Loucy (cell line): ENCODE measurements around the gene TPD52L1.

Experiments
- H2AFZ ChIP-seq: fragments of 200-600 bp; sonication (generic); 2 replicates; pipeline ENCODE4 v1.6.0; 2016; ENCODE audit warnings: antibody characterized with exemption, mild to moderate bottlenecking, low read length, moderate library complexity
- H3F3A ChIP-seq: fragments of 200-600 bp; 2 replicates; pipeline ENCODE4 v1.6.0; 2016; ENCODE audit warnings: antibody characterized with exemption, low read depth, mild to moderate bottlenecking
- H3K27me3 ChIP-seq: fragments of 200-600 bp; sonication (generic); 2 replicates; pipeline ENCODE4 v1.6.1; 2014; ENCODE audit warnings: low read length, mild to moderate bottlenecking; ENCODE audit not compliant: insufficient read depth, poor library complexity, severe bottlenecking
- H3K36me3 ChIP-seq: fragments of 200-600 bp; sonication (generic); 2 replicates; pipeline ENCODE4 v1.6.1; 2016; ENCODE audit warnings: low read length; ENCODE audit not compliant: insufficient read depth
- H3K4me1 ChIP-seq: fragments of 200-600 bp; sonication (generic); 2 replicates; pipeline ENCODE4 v1.5.1; 2014; ENCODE audit warnings: low read length, mild to moderate bottlenecking; ENCODE audit not compliant: insufficient read depth, poor library complexity, severe bottlenecking
- H3K4me2 ChIP-seq: fragments of 200-600 bp; sonication (generic); 2 replicates; pipeline ENCODE4 v1.6.0; 2014; ENCODE audit warnings: antibody characterized with exemption, low read length, low read depth, mild to moderate bottlenecking; ENCODE audit not compliant: poor library complexity, severe bottlenecking
- H3K4me3 ChIP-seq: fragments of 200-600 bp; sonication (generic); 2 replicates; pipeline ENCODE4 v1.5.1; 2014; ENCODE audit warnings: low read length, mild to moderate bottlenecking, mixed read lengths; ENCODE audit not compliant: poor library complexity, severe bottlenecking
- H3K79me2 ChIP-seq: fragments of 200-600 bp; sonication (generic); 2 replicates; pipeline ENCODE4 v1.6.1; 2014; ENCODE audit warnings: low read length; ENCODE audit not compliant: insufficient read depth
- H3K9ac ChIP-seq: fragments of 200-600 bp; sonication (generic); 2 replicates; pipeline ENCODE4 v1.6.0; 2014; ENCODE audit warnings: mild to moderate bottlenecking, low read depth, low read length, moderate library complexity; ENCODE audit not compliant: poor library complexity, severe bottlenecking
- H3K9me2 ChIP-seq: fragments of 200-600 bp; sonication (generic); replicated peaks from 2 replicates; pipeline ENCODE4 v1.6.1; 2016; ENCODE audit warnings: low read depth, low read length, mixed read lengths
- H3K9me3 ChIP-seq: fragments of 200-600 bp; sonication (generic); 2 replicates; pipeline ENCODE4 v1.6.1; 2014; ENCODE audit warnings: mild to moderate bottlenecking, antibody characterized with exemption, low read length, low read depth; ENCODE audit not compliant: insufficient read depth
- H4K20me1 ChIP-seq: fragments of 200-600 bp; sonication (generic); 2 replicates; pipeline ENCODE4 v1.6.0; 2014; ENCODE audit warnings: antibody characterized with exemption, low read length, mild to moderate bottlenecking; ENCODE audit not compliant: insufficient read depth, poor library complexity, severe bottlenecking
- CTCF ChIP-seq: fragments of 200-600 bp; sonication (generic); conservative IDR thresholded peaks from 2 replicates; pipeline ENCODE4 v1.5.1; 2014; ENCODE audit warnings: mild to moderate bottlenecking, antibody characterized with exemption, low read length
- EZH2phosphoT487 ChIP-seq: fragments of 200-600 bp; IDR thresholded peaks from 2 replicates; pipeline ENCODE4 v1.6.1; 2018; ENCODE audit warnings: antibody characterized with exemption, mild to moderate bottlenecking, moderate library complexity, borderline replicate concordance

Gene TPD52L1

GRCh38 chr6:125107896-125108295 is 45.7 kb upstream of the TPD52L1 start:
- H3K27me3 ChIP-seq = no peaks in the 10 kb centered on the region
- H3K4me2 ChIP-seq = no peak overlapping the region
- H3K79me2 ChIP-seq = no peaks in the 10 kb centered on the region
- H2AFZ ChIP-seq = no peak overlapping the region
- no peaks in the 10 kb centered on the region for H3K9me2 ChIP-seq
- H3F3A ChIP-seq = no peaks in the 10 kb centered on the region
- H3K4me3 ChIP-seq = no peak overlapping the region
- H3K36me3 ChIP-seq = no peaks in the 10 kb centered on the region
- no peaks in the 10 kb centered on the region for H4K20me1 ChIP-seq
- no peak for TF ChIP-seq CTCF
- no peak for TF ChIP-seq EZH2phosphoT487
- H3K4me1 ChIP-seq = no peaks in the 10 kb centered on the region
- H3K9ac ChIP-seq = no peak overlapping the region
- peaks cover 8% of the 10 kb centered on the region; the same call in 1 of the 2 replicates for H3K9me3 ChIP-seq

- Histone ChIP-seq H3K4me1 (no peaks in the 10 kb centered on the region), H3K9me3 (peaks cover 8% of the 10 kb centered on the region; the same call in 1 of the 2 replicates), H3K9me2 (no peaks in the 10 kb centered on the region), H3K4me2 (no peak overlapping the region), H4K20me1 (no peaks in the 10 kb centered on the region), H3K79me2 (no peaks in the 10 kb centered on the region), H3F3A (no peaks in the 10 kb centered on the region), H3K9ac (no peak overlapping the region), H3K4me3 (no peak overlapping the region), H3K36me3 (no peaks in the 10 kb centered on the region), H3K27me3 (no peaks in the 10 kb centered on the region), H2AFZ (no peak overlapping the region)
- TF ChIP-seq CTCF = no peak
- TF ChIP-seq EZH2phosphoT487 = no peak
These were observed 43.5 kb upstream of the TPD52L1 start for GRCh38 chr6:125110056-125110455.

GRCh38 chr6:125111219-125111983 is 42.2 kb upstream of the TPD52L1 start:
- H3K36me3 ChIP-seq = no peaks in the 10 kb centered on the region
- H3K9me3 ChIP-seq = peaks cover 8% of the 10 kb centered on the region; the same call in 1 of the 2 replicates
- no peaks in the 10 kb centered on the region for H4K20me1 ChIP-seq
- no peaks in the 10 kb centered on the region for H3K27me3 ChIP-seq
- no peak overlapping the region for H3K9ac ChIP-seq
- H2AFZ ChIP-seq = no peak overlapping the region
- no peaks in the 10 kb centered on the region for H3F3A ChIP-seq
- no peaks in the 10 kb centered on the region for H3K9me2 ChIP-seq
- H3K4me2 ChIP-seq = no peak overlapping the region
- no peak overlapping the region for H3K4me3 ChIP-seq
- no peaks in the 10 kb centered on the region for H3K79me2 ChIP-seq
- TF ChIP-seq EZH2phosphoT487 (no peak), CTCF (no peak)
- H3K4me1 ChIP-seq = no peaks in the 10 kb centered on the region
